Umbilical cord (tissue), 2 donors: ENCODE data around the gene PHF12. TPM values are rescaled to one million over a fixed set of nuclear protein-coding genes. Genes with fewer than 3 reads are reported as not detected.

Source experiments
- DNase-seq: peaks from one replicate; pipeline ENCODE4 v3.0.0-alpha.2; 2015; ENCODE audit warnings: low spot score
- total RNA-seq: library from RNA; depleted of rRNA; stranded (reverse); fragments of >200 nt; gene quantifications from one replicate; pipeline ENCODE4 v1.2.3, GENCODE V29; 2014; ENCODE audit warnings: low replicate concordance; ENCODE audit not compliant: insufficient read depth

The PHF12 gene
- total RNA-seq, result 28.6 TPM

- peak; percentile 100 for DNase-seq
These were observed at the start of gene PHF12 for GRCh38 chr17:28951428-28951990. Gene PHF12 (minus strand): TSS chr17:28951518. CDS start chr17:28950960, 558 bp downstream.

- DNase-seq, result no peak
These were observed 49.7 kb upstream of the PHF12 start for GRCh38 chr17:29000973-29001372.

DNA sequence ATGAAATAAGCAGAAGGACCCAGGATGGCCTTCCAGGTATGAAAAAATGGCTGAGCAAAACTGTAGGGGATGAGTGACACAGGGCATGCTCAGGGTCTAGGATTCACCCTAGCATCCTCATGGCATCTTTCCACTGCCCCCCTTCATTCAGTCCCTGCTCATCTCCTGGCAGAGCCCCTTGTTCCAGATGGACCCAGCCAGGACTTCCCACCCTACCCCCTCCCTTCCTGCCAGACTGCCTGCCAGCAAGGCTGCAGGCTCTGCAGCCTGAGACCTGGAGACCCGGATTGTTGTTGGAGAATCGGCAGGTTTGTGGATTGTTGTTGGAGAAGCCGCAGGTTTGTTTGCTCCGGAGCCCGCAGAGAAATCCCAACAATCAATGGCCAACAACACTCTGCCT is 47.9 kb upstream of the PHF12 start:
- no peak for DNase-seq

GRCh38 chr17:28997806-28998205 is 46.5 kb upstream of the PHF12 start:
- no peak for DNase-seq

DNA sequence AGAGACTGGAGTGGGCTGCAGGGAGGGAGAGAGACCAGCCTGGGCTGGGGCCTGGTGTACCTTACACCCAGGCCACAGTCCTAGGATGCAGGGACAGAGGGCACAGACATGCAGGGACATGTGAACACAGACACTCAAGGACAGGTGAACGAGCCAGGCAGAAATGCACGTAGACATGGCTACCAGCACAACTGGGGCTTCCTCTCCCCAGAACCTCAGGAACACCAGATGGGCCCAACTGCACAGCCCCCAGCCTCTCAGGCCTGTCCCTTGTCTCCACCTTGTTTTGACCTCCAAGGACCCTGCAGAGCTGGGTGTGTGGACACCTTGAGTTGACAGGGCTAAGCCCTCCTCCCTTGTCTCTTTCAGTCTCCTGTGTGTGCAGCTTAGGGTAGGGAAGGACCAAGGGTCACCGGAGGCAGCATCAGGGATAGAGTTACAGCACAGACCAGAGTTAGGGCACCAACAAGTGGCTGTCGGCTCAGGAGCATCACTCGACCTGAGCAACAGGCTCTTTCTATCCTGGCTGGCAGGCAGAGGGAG is 45.3 kb upstream of the PHF12 start:
- no peak for DNase-seq

DNA sequence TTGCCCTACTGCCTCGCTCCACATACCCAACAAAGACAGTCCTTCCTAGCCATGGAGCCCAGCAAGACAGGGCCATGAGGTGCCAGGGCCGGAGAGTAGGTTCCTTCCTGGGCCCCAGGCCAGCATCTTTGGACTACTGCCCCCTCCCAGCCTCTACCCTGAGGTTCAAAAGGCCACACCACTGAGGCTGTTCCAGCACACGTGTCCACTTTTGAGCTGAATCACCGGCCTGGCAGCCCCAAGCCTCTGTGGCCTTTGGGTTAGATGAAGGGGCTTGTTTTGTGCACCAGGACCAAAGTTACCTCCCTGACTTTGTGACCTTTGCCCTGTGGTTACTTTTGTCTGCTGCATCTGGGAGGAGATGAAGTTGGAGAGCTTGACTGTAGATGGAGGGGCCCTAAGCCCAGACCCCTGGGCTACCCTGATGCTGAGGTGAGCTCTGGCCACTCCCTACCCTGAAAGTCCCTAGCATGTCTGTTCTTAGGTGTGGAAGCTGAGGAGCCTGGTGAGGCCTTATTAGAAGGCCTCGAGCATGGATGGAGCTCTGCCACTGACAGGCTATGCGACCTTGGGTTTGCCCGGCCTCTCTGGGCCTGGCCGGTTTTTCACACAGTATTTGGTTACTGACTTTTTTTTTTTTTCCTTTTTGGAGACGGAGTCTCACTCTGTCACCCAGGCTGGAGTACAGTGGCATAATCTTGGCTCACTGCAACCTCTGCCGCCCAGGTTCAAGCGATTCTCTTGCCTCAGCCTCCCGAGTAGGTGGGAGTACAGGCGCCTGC is 42.5 kb upstream of the PHF12 start:
- DNase-seq, result no peak

DNA sequence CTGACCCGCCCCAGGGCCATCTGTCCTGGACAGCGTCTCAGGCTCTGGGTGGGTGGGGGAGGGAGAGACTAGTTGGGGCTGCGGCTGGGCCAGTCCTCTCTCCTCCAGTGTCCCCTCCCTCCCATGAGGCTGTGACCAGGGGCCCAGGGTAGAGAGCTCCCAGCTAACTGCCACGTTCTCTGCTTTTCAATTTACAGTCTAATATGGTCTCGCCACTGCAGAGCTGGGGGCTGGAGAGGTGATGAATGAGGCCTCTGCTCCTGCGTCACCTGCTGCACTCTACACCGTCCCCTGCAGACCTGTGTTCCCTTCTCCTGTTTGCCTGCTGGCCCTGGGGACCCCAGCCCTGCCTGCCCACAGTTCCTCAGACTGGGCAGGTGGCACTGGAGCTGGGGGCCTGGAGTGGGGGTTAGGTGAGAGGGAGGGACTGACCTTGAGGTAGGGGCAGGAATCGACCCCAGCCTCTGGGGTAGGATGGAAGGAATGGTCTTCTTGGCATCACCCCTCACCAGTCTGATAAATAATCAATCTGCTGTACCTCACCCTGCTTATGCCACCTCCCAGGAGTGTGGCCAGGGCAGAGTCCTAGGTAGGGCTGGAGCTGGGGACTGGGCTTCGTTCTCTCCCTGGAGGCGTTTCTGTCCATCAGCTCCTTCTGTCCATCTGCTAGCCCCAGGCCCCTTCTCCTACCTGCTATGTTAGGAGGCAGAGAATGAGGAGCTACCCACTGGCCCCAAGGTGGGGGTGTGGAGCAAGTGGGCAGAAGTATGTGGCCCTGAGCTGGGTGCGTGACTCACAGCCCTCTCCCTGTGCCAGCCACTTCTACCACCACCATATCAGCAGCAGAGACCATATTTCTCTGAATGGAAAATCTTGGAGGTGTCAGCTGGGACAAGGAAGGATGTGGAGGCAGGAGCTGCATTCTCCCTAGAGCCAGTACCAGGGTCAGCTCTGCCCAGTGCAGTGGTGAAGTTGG is 41.6 kb upstream of the PHF12 start:
- DNase-seq, result no peak

DNA sequence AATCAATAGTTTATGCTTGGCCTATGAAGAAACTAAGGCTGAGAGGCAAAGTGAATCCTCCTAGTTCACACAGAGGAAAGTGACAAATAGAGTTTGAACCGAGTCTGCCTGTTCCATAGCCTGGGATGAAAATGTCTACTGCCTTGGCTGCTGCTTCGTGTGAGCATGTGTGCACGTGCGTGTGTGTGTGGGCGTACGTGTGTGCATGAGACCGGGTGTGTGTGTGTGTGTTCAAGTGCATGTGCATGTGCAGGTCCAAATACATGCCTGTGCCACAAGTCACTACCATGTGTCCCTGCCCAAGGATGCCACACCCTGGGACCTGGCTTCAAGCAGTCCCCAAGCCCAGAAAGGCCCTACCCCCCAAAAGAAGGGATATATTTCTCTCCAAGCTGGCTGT is 40.9 kb upstream of the PHF12 start:
- no peak for DNase-seq

DNA sequence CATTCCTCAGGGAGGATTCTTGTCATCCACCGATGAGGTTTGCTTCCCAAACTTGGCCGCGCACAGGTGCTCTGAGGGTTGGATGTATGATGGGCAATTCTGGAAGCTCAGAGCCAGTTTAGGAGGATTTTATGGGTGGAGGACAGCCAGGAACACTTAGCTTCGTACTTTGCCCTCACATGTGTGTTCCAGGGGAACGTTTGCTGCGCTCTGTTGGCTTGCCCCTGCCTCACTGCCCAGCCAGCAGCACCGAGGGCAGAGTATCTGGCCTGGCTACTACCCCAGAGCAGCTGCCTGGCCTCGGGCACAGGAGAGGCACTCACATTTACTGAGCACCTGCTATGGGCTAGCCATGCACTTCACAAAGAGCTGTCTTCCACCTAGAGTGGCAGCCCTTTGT is 40.5 kb upstream of the PHF12 start:
- no peak for DNase-seq

GRCh38 chr17:28989028-28989427 is 37.7 kb upstream of the PHF12 start:
- no peak for DNase-seq

DNA sequence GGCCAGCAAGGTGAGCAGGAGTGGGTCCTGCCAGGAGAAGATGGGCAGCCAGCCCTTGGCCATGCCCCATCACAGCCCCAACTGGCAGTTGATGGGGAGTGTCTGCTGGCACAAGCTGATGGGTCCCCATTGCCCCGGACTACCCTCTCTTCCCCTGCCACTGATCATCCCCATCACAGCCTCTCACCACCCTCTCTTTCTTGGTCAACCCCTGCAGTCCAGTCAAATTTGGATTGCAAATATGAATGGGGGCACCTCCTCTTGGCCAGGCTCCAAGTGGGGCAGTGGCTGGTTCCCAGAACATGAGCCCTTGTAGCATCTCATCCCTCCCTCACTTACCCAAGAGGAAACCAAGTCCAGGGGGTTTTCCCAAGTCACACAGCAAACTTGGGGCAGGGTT is 37.2 kb upstream of the PHF12 start:
- DNase-seq, result no peak

DNA sequence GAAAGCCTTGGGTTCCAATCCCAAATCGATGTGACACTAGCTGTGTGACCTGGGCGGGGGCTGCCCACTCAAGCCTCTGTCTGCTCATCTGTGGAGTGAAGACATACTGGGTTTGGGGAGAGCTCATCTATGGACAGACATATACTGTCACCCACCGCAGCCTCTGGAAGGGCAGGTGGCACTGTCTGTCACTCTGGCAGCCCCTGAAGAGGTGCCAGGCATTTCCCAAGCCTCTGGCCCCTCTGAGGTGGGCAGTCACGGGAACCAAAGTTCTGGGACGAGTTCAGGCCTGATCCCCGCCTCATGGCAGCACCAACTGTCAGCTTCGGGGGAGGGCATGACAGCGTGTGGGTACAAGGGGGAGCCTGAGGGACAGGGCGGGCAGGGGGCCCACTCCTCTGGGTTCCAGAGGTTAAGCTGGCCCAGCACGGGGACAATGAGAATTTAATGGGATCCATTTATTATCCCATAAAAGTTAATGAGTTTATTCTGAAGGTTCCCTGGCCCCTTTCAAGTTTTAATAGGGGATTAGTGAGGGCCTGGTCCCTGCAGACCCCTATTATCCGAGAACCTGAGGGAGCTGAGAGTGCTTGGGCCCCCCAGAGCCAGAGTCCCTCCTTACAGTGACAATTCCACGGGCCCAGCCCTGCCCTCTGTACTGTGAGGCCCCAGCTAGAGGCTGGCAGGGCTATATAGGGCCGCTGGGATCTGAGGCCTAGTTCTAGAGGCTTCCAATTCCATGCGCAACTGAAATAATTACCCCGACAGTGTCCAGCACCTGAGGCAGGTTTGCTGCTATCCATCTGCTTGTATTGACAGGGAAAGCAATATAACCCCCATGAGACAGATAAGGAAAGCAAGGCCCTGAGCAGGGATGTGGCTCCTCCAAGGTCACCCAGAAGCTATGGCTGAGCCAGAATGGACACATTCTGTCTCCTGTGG is 35.7 kb upstream of the PHF12 start:
- no peak for DNase-seq

DNA sequence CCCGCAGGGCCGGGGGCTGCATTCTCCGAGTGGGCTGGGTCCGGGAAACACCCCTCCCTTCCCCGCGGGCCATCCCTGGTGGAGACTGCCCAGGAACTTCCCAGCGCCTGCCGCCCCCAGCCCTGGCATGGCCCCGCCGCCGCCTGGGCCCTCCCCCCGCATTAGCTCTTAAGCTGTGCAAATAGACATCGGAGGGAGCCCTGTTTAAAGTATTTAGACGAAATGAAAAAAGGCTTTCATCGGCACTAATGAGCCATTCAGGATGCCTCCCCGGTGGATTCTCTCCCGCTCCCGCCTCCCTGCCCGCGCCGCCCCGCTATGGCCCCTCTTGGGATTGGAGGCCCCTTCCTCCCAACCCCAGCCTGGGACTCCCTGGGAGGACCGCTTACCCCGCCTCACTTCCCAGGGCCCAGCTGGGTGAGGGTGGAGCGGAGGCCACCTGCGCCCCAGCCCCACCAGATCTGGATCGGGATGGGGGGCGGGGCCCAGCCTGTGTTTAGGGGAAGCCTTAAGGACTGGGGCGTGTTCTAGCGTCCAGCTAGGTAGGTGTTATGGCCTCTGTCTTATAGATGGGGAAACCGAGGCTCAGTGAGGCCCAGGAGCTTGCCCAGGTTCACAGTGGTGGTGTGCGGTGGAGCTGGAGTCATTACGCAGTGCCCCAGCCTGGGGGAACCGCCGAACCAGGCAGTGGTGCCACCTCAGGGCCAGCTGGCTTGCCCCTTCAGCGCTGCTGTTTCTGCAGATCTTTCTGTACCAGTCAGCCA is 34.8 kb upstream of the PHF12 start:
- DNase-seq, result no peak

- no peak for DNase-seq
These were observed 32.2 kb upstream of the PHF12 start for GRCh38 chr17:28983286-28984230.

DNA sequence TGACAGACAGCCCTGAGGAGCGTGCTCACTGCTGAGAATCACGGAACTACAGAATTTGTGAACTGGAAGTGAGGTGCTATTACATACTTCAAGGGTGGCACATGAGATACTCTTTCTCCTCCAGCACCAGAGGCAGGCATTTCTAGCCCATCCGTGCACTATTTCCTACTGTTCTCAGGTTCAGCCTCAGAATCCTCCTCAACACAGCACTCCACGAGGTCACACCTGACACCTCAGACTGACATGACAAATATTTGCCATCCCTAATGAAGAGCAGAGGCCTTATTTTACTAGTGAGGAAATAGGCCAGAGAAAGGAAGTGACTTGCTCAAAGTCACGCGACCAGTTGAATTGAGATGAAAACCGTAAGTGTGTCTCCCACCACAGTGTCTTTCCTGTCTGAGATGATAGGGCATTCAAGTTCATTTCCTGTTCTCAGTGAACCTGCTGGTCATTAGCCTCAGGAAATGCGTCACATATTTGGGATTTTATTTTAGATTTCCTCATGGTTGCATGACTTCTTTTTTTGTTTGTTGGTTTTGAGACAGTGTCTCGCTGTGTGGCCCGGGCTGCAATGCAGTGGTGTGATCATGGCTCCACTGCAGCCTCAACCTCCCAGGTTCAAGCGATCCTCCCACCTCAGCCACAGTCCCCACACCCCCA is 30.9 kb upstream of the PHF12 start:
- DNase-seq, result no peak

GRCh38 chr17:28978356-28978964 is 27.1 kb upstream of the PHF12 start:
- no peak for DNase-seq

GRCh38 chr17:28977659-28978355 is 26.5 kb upstream of the PHF12 start:
- DNase-seq, result no peak
